GM21526 (cell line): ENCODE data around the gene CRY1.

Experiments
- ATAC-seq: cut with Tn5 transposase; IDR thresholded peaks from one replicate; pipeline ENCODE4 v1.9.1; 2021; ENCODE audit warnings: moderate library complexity; ENCODE audit not compliant: unreplicated experiment, low FRiP score

CRY1 gene

GRCh38 chr12:106975993-106976658, 117.2 kb downstream of the CRY1 start:
- no peak for ATAC-seq

- no peak for ATAC-seq
These were observed 118.3 kb downstream of the CRY1 start for GRCh38 chr12:106975098-106975497.

DNA sequence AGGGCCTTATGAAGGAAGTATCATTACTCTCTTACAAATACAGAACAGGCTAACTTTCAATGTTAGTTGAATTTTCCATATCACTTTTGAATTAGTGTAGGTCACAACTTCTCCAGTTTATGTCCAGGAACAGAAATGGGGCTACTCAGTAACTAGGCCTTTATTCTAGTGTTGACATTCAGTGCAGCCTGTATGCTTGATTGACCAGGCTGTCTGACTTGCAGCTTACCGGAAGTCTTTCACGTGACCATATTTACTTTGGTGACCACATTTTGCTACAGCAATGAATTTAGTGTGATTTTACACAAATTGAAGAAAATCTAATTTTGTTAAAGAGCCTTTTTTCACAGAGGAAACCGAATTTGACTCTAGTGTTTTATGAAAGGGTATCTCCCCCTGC, 118.8 kb downstream of the CRY1 start:
- ATAC-seq, result peak; percentile 74

- ATAC-seq, result no peak
These were observed 119.8 kb downstream of the CRY1 start for GRCh38 chr12:106973545-106973944.

DNA sequence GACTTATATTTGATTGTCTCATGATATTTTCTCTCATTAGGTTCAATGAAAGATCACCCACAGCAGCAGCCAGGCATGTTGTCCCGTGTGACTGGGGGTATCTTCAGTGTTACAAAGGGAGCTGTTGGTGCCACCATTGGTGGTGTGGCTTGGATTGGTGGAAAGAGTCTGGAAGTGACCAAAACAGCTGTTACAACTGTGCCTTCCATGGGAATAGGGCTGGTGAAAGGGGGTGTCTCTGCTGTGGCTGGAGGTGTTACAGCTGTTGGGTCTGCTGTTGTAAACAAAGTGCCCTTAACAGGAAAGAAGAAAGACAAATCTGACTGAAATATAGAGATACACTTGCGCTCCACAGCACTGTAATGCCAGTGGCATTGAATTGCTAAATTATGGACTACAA, 122.3 kb downstream of the CRY1 start:
- no peak for ATAC-seq

DNA sequence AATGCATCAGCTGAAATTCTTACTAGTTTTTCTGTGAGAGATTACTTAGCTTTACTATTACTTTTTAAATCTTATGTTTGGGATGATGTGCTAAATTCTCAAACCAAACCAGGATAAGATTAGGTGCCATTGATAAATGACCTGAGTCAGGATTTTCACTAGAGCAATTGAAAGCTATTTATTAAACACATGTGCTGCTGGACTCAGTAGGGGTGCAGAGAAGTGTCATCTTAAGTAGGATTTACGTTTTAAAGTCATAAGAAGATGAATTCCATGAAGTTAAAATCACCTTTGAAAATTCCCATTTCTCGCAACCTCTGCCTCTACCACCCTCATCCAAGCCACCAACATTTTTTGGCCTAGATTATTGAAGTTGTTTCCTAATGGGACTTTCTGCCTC, 128.8 kb downstream of the CRY1 start:
- ATAC-seq, result no peak

GRCh38 chr12:106962286-106962685, 131.1 kb downstream of the CRY1 start:
- ATAC-seq, result no peak

GRCh38 chr12:106960443-106960842, 132.9 kb downstream of the CRY1 start:
- no peak for ATAC-seq

GRCh38 chr12:106957583-106957982, 135.8 kb downstream of the CRY1 start:
- no peak for ATAC-seq

DNA sequence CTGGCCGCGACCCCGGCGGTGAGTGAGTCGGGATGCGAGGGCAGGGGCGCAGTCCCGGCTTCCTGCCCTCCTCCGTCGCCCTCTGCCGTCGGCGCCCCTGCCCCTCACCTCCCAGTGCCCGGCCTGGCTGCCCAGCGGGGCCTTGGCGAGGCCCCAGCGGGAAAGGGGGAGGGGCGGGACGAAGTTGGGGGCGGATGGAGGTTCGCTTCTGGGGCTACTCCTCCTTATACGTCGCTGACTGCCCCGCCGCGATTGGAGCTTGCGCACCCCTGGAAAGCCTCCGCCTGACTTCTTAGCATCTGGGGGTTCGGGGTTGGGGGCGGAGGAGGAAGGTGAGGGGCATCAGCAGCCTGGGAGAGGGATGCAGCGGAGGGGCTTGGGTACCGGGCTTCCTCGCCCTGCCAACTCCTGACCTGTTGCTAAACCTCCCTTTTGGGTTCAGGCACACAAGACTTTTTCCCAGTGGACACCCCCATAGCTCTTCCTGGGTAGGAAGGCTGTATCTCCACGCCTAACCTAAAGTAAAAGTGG, 137.2 kb downstream of the CRY1 start:
- ATAC-seq, result peak; percentile 33

DNA sequence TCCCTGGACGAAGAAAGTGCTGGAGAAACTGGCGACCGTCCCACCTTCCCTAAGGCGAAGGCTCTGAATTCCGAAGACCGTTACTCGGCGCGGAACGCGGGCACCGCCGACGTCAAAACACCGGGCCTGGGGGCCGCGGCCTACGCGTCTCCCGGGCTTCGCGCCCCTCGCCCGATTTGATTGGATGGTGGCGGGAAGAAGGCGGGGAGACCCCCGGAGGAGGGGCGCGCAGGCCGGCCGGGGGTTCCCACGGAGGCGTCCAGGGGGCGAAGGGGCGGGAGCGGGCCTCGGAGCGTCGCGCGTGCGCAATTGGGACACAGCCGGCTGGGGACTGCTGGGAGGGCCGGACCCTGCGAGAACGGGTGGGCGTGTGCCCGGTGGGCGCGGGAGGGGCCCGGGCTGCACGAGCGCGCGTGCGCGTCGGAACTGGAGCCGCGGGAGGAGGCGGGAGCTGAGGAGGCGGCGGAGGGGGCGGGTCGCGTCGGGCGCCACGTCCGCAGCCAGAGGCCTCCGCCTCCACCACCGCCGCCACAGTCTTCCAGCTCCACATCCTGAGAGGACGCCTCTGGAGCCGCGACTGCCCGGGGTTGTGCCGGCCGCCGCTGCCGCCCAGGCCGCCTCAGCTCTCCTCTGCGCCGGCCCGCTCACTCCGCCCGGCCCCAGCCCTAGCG, 137.8 kb downstream of the CRY1 start, which contains the start of gene TMEM263:
Gene TMEM263, plus strand, starts transcription at position 531 of the 671 bp plus-strand sequence. CDS start 11,210 bp downstream, outside the sequence.
- ATAC-seq, result peak; percentile 71

GRCh38 chr12:106954462-106955376, 138.6 kb downstream of the CRY1 start:
- ATAC-seq, result no peak

DNA sequence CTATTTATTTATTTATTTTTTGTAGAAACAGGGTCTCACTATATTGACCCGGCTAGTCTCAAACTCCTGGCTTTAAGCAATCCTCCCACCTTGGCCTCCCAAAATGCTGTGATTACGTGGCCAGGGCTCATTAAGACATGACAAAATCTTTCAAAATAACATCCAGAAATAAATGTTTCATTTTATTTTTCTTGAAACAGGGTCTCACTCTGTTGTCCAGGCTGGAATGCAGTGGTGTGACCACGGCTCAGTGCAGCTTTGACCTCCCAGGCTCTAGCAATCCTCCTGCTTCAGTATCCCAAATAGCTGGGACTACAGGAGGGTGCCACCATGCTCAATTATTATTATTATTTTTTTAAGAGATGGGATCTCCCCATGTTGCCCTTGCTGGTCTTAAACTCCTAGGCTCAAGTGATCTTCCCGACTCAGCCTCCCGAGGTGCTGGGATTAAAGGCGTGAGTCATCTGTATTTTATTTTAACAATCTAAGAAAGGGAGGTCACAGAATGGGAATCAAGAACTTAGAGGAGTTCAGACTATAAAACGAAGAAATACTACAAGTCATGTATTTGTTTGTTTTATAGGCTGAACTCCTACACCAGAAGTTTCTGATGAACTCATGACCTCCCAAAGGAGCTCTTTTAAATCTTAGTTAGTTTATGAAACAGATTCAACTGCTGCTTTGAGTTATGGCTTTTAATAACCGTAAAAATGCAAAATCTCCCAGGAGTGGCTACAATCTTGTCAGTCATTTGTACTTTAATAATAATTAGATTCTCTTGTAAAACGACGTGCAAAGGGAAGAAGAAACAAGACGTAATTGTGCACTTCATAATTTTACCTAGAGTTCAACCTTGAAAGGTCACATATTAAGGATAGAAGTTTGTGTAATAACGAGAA, 139.7 kb downstream of the CRY1 start:
- no peak for ATAC-seq

- ATAC-seq, result no peak
These were observed 142.8 kb downstream of the CRY1 start for GRCh38 chr12:106950591-106950990.

DNA sequence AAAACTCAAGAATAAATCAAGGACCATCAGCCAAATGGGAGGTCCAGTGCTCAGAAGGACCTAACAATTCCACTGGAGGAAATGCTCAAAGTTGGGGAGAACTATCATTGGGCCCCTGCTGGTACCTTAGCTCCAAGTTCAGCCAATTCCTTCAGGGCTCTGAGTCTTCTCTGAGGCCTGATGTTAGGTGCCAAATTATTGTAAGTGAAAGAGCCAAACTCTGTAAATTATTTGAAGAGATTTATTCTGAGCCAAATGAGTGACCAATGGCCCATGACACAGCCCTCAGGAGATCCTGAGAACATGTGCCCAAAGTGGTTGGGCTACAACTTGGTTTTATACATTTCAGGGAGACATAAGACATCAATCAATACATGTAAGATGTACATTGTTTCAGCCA, 145.9 kb downstream of the CRY1 start:
- no peak for ATAC-seq

DNA sequence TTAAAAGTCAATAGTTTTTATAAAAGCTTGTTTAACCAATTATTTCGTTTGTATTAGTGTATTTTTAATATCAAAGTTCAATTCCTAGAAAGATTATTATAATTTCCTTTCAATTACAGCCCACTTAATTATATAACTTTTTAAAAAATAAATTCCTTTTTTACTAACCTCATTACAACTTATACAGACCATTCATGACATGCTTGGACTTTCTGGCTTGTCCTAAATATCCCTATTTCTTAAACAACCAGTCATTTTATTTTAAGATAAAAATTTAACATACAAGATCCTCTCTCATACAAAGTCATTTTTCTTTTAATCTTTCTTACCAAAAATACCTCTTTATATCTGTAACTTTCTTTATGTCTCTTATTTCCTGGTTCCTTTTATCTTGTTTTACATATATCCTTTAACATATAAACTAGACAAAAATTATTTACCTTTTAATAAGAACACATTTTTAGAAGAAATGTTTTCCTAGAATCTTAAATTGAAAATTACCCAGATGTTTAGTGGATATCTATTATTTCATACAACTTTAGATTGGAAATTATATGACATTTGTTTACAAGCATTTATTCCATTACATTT, 148.0 kb downstream of the CRY1 start:
- no peak for ATAC-seq

DNA sequence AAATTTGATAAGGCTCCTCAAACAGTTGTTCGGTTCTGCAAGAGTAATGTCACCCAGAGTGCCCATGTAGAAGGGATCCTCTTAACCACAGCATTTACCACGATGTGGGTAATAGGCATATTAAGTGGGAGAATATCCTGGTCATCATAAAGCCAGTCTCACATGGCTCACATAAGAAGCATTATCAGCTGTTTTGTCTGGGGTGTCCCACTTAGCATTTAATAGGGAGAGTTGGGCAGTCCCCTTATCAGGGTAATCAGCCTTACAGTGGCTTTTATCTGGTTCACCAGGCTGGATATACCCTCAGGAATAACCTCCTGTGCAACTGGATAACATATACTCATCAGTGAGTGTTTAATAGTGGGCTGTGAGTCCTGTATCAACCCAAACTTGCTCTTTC, 150.6 kb downstream of the CRY1 start:
- ATAC-seq, result no peak

GRCh38 chr12:106941481-106942156, 151.7 kb downstream of the CRY1 start:
- ATAC-seq, result no peak
